ENCODE measurements around the gene RS1.

RS1 gene

GRCh38 chrX:18701621-18702361 is 29.9 kb upstream of the RS1 start:
- TF ChIP-seq YY1 (IDR thresholded peaks at IDR 0.05; ENCODE audit: insufficient read depth, insufficient read length) (no peak), SUZ12 (IDR thresholded peaks at IDR 0.05; ENCODE audit: extremely low read depth, insufficient read depth, insufficient read length) (no peak), ZNF274 (IDR thresholded peaks at IDR 0.05; ENCODE audit: low read depth, low read length) (no peak)
- Histone ChIP-seq H3K4me1 (ENCODE audit: insufficient read depth, insufficient read length) (peaks cover 2% of the 10 kb centered on the region), H3K4me3 (ENCODE audit: insufficient read length, low read depth) (no peak overlapping the region), H3K9me3 (ENCODE audit: insufficient read depth, low read length) (no peaks in the 10 kb centered on the region), H3K36me3 (ENCODE audit: insufficient read depth, insufficient read length, low read length) (no peaks in the 10 kb centered on the region), H3K27me3 (ENCODE audit: insufficient read depth, insufficient read length) (no peaks in the 10 kb centered on the region), H3K9ac (ENCODE audit: insufficient read length, low read depth) (no peak overlapping the region)
- no peak for DNase-seq (ENCODE audit: low read depth, low spot score)

GRCh38 chrX:18698737-18699650 is 27.1 kb upstream of the RS1 start:
- H3K4me1 ChIP-seq (ENCODE audit: insufficient read depth, insufficient read length), result peaks cover 2% of the 10 kb centered on the region
- no peak overlapping the region for H3K9ac ChIP-seq (ENCODE audit: insufficient read length, low read depth)
- no peaks in the 10 kb centered on the region for H3K27me3 ChIP-seq (ENCODE audit: insufficient read depth, insufficient read length)
- H3K9me3 ChIP-seq (ENCODE audit: insufficient read depth, low read length), result peaks cover 6% of the 10 kb centered on the region; the same call in 1 of the 2 replicates
- DNase-seq (ENCODE audit: low read depth, low spot score), result no peak
- H3K36me3 ChIP-seq (ENCODE audit: insufficient read depth, insufficient read length, low read length), result no peaks in the 10 kb centered on the region
- H3K4me3 ChIP-seq (ENCODE audit: insufficient read length, low read depth), result no peak overlapping the region
- no peak for TF ChIP-seq SUZ12 (IDR thresholded peaks at IDR 0.05; ENCODE audit: extremely low read depth, insufficient read depth, insufficient read length)
- no peak for TF ChIP-seq ZNF274 (IDR thresholded peaks at IDR 0.05; ENCODE audit: low read depth, low read length)
- no peak for TF ChIP-seq YY1 (IDR thresholded peaks at IDR 0.05; ENCODE audit: insufficient read depth, insufficient read length)

- Histone ChIP-seq H3K9me3 (ENCODE audit: insufficient read depth, low read length) (peaks cover 6% of the 10 kb centered on the region; the same call in 1 of the 2 replicates), H3K36me3 (ENCODE audit: insufficient read depth, insufficient read length, low read length) (no peaks in the 10 kb centered on the region), H3K27me3 (ENCODE audit: insufficient read depth, insufficient read length) (no peaks in the 10 kb centered on the region), H3K4me1 (ENCODE audit: insufficient read depth, insufficient read length) (no peaks in the 10 kb centered on the region), H3K4me3 (ENCODE audit: insufficient read length, low read depth) (no peak overlapping the region), H3K9ac (ENCODE audit: insufficient read length, low read depth) (no peak overlapping the region)
- TF ChIP-seq YY1 (IDR thresholded peaks at IDR 0.05; ENCODE audit: insufficient read depth, insufficient read length), result no peak
- TF ChIP-seq SUZ12 (IDR thresholded peaks at IDR 0.05; ENCODE audit: extremely low read depth, insufficient read depth, insufficient read length), result no peak
- TF ChIP-seq ZNF274 (IDR thresholded peaks at IDR 0.05; ENCODE audit: low read depth, low read length), result no peak
- DNase-seq (ENCODE audit: low read depth, low spot score), result no peak
These were observed 24.7 kb upstream of the RS1 start for GRCh38 chrX:18696653-18697052.

- H3K4me3 ChIP-seq (ENCODE audit: insufficient read length, low read depth), result no peak overlapping the region
- no peak for DNase-seq (ENCODE audit: low read depth, low spot score)
- no peak overlapping the region for H3K9ac ChIP-seq (ENCODE audit: insufficient read length, low read depth)
- no peaks in the 10 kb centered on the region for H3K36me3 ChIP-seq (ENCODE audit: insufficient read depth, insufficient read length, low read length)
- H3K4me1 ChIP-seq (ENCODE audit: insufficient read depth, insufficient read length), result no peaks in the 10 kb centered on the region
- H3K9me3 ChIP-seq (ENCODE audit: insufficient read depth, low read length), result peaks cover 6% of the 10 kb centered on the region; the same call in 1 of the 2 replicates
- TF ChIP-seq SUZ12 (IDR thresholded peaks at IDR 0.05; ENCODE audit: extremely low read depth, insufficient read depth, insufficient read length), result no peak
- H3K27me3 ChIP-seq (ENCODE audit: insufficient read depth, insufficient read length), result no peaks in the 10 kb centered on the region
These were observed 20.6 kb upstream of the RS1 start for GRCh38 chrX:18692541-18692940.

- peaks cover 6% of the 10 kb centered on the region; the same call in 1 of the 2 replicates for H3K9me3 ChIP-seq (ENCODE audit: insufficient read depth, low read length)
- H3K4me1 ChIP-seq (ENCODE audit: insufficient read depth, insufficient read length), result no peaks in the 10 kb centered on the region
- no peak overlapping the region for H3K4me3 ChIP-seq (ENCODE audit: insufficient read length, low read depth)
- H3K9ac ChIP-seq (ENCODE audit: insufficient read length, low read depth), result no peak overlapping the region
- no peaks in the 10 kb centered on the region for H3K27me3 ChIP-seq (ENCODE audit: insufficient read depth, insufficient read length)
- no peak for TF ChIP-seq SUZ12 (IDR thresholded peaks at IDR 0.05; ENCODE audit: extremely low read depth, insufficient read depth, insufficient read length)
- no peak for TF ChIP-seq ZNF274 (IDR thresholded peaks at IDR 0.05; ENCODE audit: low read depth, low read length)
- TF ChIP-seq YY1 (IDR thresholded peaks at IDR 0.05; ENCODE audit: insufficient read depth, insufficient read length), result no peak
- DNase-seq (ENCODE audit: low read depth, low spot score), result no peak
- H3K36me3 ChIP-seq (ENCODE audit: insufficient read depth, insufficient read length, low read length), result no peaks in the 10 kb centered on the region
These were observed 19.5 kb upstream of the RS1 start for GRCh38 chrX:18691431-18691830.

- H3K9me3 ChIP-seq (ENCODE audit: insufficient read depth, low read length), result no peaks in the 10 kb centered on the region
- TF ChIP-seq YY1 (IDR thresholded peaks at IDR 0.05; ENCODE audit: insufficient read depth, insufficient read length) (no peak), SUZ12 (IDR thresholded peaks at IDR 0.05; ENCODE audit: extremely low read depth, insufficient read depth, insufficient read length) (no peak), ZNF274 (IDR thresholded peaks at IDR 0.05; ENCODE audit: low read depth, low read length) (no peak)
- H3K4me1 ChIP-seq (ENCODE audit: insufficient read depth, insufficient read length), result no peaks in the 10 kb centered on the region
- no peak overlapping the region for H3K9ac ChIP-seq (ENCODE audit: insufficient read length, low read depth)
- H3K4me3 ChIP-seq (ENCODE audit: insufficient read length, low read depth), result no peak overlapping the region
- DNase-seq (ENCODE audit: low read depth, low spot score), result no peak
- H3K36me3 ChIP-seq (ENCODE audit: insufficient read depth, insufficient read length, low read length), result no peaks in the 10 kb centered on the region
- no peaks in the 10 kb centered on the region for H3K27me3 ChIP-seq (ENCODE audit: insufficient read depth, insufficient read length)
These were observed 16.1 kb upstream of the RS1 start for GRCh38 chrX:18687856-18688495.

- DNase-seq (ENCODE audit: low read depth, low spot score), result no peak
These were observed 11.1 kb upstream of the RS1 start for GRCh38 chrX:18682979-18683387.

More at GRCh38 chrX:18682979-18683387, 11.1 kb upstream of the RS1 start:
- H3K36me3 ChIP-seq (ENCODE audit: insufficient read depth, insufficient read length, low read length), result no peaks in the 10 kb centered on the region
- no peak overlapping the region for H3K9ac ChIP-seq (ENCODE audit: insufficient read length, low read depth)
- H3K9me3 ChIP-seq (ENCODE audit: insufficient read depth, low read length), result no peaks in the 10 kb centered on the region
- no peak overlapping the region for H3K4me3 ChIP-seq (ENCODE audit: insufficient read length, low read depth)
- no peaks in the 10 kb centered on the region for H3K4me1 ChIP-seq (ENCODE audit: insufficient read depth, insufficient read length)
- no peaks in the 10 kb centered on the region for H3K27me3 ChIP-seq (ENCODE audit: insufficient read depth, insufficient read length)
- TF ChIP-seq ZNF274 (IDR thresholded peaks at IDR 0.05; ENCODE audit: low read depth, low read length) (no peak), SUZ12 (IDR thresholded peaks at IDR 0.05; ENCODE audit: extremely low read depth, insufficient read depth, insufficient read length) (no peak), YY1 (IDR thresholded peaks at IDR 0.05; ENCODE audit: insufficient read depth, insufficient read length) (no peak)
